ENCODE results near the gene WDR33.

- TF ChIP-seq ZNF274 (IDR thresholded peaks at IDR 0.05; ENCODE audit: low read depth, low read length) = no peak
- TF ChIP-seq SUZ12 (IDR thresholded peaks at IDR 0.05; ENCODE audit: extremely low read depth, insufficient read depth, insufficient read length) = no peak
These were observed 146.1 kb downstream of the WDR33 start for GRCh38 chr2:127664895-127665225.
